ENCODE data around the gene TAMALIN. TPM values are rescaled to one million over a fixed set of nuclear protein-coding genes. Genes with fewer than 3 reads are reported as not detected.

TAMALIN gene
- polyA plus RNA-seq, 1 donor = 16.3 TPM

DNA sequence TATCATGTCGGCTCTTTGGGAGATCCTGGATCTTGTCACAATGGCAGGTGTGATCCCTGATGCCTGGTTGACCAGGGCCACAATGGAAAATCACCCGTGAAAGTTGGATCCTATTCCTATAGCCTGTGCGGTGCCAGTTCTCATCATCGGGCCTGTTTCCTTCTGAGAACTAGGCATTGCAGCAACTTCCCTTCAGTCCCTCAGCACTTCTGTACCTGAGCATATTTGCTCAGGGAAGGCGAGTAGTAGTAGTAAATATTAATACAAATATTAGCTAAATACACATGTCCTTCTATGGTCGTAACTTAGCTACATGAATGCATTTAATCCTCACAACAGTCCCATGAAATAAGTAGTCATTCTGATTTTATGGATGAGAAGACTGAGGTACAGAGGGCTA, 22.1 kb upstream of the TAMALIN start:
- DNase-seq (ENCODE audit: low read depth) = no peak

DNA sequence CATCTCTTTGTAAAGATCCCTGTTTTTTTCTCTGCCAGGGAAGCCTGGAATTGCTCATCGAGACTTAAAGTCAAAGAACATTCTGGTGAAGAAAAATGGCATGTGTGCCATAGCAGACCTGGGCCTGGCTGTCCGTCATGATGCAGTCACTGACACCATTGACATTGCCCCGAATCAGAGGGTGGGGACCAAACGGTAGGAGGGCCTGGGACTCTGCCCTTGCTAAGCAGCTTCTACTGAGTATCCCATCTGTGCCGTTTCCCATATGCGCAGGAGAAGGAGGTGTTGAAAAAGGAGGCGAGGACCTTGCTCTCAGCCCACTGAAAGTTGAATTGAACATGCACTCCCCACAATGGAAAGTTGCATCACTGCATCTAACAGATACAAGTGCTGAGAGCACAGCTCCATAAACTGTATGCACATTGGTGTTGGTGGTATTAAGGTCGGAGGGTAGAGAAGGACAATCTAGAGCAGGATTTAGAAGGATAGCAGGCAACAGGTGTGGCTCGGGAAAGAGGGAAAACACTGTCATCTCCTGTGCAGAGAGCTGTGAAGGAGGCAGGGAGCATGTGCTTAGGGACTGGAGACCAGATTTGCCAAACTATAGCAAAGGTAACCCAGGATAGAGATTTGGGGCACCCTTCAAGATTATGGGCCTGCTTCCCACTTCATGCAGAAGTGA, 21.5 kb upstream of the TAMALIN start:
- DNase-seq (ENCODE audit: low read depth) = no peak

DNA sequence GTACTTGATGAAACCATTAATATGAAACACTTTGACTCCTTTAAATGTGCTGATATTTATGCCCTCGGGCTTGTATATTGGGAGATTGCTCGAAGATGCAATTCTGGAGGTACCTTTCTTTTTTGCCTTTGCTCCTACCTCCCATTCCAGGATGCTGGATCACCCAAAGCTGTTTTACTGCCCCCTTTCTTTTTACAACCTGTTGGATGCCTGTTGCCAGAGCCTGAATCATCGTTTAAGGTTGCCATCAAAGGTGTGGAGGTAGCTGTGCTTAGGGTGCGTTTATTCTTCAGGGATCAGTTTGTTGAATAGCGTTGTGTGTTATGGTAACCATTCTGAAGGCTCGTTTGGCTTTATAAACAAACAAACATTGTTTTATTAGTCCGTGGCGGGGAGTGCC, 19.9 kb upstream of the TAMALIN start:
- no peak for DNase-seq (ENCODE audit: low read depth)

DNA sequence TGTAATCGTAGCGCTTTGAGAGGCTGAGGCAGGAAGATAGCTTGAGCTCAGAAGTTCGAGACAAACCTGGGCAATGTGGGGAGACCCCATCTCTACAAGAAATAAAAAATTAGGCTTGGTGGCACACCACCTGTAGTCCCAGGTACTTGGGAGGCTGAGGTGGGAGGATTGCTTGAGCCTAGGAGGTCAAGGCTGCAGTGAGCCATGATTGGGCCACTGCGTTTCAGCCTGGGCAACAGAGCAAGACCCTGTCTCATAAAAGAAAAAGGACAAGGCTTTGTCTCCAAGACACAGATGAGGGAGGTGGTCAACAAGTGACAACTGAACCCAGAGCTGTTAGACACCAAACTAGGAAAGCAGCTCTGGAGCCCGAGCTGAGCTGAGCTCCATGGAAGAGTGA, 14.5 kb upstream of the TAMALIN start:
- no peak for DNase-seq (ENCODE audit: low read depth)

DNA sequence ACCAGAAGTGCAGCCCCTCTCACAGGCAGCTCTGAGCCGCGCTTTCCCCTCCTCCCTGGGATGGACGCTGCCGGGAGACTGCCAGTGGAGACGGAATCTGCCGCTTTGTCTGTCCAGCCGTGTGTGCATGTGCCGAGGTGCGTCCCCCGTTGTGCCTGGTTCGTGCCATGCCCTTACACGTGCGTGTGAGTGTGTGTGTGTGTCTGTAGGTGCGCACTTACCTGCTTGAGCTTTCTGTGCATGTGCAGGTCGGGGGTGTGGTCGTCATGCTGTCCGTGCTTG, 12.3 kb upstream of the TAMALIN start:
- DNase-seq (ENCODE audit: low read depth) = no peak

DNA sequence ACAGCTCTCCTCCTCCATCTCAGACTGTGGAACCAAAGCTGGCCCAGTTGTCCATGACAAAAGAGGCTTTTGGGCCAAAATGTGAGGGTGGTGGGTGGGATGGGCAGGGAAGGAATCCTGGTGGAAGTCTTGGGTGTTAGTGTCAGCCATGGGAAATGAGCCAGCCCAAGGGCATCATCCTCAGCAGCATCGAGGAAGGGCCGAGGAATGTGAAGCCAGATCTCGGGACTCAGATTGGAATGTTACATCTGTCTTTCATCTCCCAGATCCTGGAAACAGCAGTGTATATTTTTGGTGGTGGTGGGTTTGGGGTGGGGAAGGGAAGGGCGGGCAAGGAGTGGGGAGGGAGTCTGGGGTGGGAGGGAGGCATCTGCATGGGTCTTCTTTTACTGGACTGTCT, 11.8 kb upstream of the TAMALIN start:
- DNase-seq (ENCODE audit: low read depth) = no peak

DNA sequence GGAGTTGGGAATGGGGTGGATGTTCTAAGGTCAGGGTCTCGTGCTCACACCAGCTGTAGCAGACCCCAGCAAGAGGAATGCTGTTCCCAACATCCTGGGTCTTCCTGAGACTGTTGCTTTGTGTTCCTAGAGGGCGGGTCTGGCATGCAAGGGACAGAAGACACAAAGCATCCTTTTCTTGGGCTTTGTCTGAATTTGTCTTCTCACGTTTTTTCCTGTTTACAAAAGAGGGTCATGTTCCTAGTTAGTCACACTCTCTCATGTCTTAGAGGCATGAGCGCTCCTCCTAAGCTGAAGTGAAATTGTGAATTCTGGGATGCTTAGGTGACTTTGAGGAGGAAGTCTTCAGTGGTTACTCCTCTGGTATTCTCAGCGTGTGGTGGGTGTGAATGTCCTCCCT, 9.6 kb upstream of the TAMALIN start:
- DNase-seq (ENCODE audit: low read depth) = no peak

DNA sequence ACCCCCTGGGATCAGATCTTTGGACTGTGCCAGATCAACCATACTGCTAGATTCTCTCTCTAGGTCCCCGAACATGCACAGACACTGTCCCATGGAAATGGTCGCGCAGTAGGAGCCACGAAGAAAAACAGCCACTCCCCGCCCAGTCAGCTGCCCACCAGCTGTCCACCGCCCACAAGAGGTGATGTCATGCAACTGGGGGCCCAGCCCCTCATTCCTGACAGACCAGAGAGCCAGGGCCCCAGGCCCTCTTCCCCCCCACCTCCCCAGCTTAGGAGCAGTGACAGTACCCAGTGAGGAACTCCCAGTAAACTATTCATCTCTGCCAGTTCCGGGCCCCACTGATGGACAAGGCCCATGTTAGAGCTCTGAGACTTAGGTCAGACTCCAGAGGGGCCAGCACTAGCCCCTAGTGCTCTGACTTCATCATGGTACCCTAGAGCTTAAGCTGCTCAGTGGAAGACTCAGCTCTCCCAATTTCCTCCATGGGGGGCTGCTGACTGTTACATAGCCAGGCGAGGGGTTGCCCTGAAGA, 3.7 kb upstream of the TAMALIN start:
- no peak for DNase-seq (ENCODE audit: low read depth)

DNA sequence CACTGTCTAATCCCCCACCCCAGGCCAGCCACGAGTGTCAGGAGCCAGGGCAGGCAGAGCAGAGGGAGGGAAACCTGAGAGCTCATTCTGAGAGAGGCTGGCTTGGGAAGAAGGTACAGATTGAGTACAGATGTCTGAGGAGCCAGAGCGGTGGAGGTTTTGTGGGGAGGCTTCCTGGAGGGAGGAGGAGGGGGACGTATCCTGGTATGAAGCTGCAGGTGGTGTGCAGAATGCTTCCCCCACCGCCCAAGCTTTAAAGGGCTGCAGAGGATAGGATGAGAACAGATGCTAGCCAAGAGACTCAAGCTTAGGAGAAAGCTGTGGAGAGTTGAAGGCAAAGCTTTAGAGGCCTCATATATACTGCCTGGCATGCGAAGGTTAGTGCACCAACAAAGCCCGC, 3.2 kb upstream of the TAMALIN start:
- DNase-seq (ENCODE audit: low read depth) = no peak

DNA sequence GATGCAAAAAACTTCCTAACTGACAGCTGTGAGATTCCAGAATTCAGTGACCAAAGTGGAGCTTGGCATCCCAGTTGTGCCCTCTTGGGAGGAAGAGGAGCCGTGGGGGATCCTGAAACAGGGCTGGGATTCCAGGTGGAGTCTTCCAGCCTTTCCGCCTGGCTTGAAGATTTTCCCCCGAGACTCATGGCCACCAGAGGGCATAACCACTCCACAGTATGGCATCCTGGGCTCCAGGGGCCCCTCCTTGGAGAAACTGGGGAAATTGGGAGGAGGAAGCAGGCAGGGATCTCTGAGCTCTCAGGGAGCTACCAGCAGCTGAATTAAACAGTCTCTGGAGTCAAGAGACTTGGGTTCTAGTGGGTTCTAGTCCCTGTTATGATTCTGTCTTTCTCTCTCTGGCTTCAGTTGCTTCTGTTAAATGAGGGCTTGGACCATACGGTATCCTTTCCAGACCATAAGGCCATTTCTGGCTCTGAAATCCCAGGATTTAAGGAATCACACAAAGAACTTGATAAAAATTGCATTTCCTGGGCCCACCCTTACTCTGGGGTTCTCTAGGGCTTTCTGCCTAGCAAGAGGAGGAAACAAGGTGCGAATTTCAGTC, 2.6 kb upstream of the TAMALIN start:
- DNase-seq (ENCODE audit: low read depth) = no peak

DNA sequence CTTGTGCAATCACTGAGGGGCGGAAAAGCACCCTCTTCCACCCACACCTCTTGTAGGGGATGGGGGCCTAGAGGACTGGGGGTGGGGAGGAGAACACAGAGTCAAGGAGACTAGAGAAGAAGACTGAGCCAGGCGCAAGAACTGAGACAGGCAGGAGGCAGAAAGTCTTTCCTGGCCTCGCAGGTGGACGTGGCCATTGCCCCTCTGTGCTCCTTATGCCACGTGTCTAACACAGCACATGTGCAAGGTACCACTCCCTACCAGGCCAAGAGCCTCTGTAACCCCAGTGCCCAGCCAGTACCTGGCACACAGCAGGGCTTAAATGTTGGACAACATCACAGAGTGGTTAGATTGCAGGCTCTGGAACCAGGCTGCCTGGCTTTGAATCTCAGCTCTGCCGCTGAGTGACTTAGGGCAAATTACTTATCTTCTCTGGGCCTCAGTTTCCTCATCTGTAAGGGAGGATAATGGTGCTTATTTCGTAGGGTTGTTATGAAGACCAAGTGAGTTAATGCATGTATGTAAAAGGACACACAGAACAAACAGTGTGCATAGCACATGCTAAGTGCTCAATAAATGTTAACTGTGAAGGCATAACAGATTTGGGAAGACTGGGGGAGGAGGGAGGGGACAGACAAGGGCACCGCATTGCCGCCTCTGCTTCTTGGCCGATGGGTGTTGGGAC, 1.4 kb upstream of the TAMALIN start:
- no peak for DNase-seq (ENCODE audit: low read depth)

DNA sequence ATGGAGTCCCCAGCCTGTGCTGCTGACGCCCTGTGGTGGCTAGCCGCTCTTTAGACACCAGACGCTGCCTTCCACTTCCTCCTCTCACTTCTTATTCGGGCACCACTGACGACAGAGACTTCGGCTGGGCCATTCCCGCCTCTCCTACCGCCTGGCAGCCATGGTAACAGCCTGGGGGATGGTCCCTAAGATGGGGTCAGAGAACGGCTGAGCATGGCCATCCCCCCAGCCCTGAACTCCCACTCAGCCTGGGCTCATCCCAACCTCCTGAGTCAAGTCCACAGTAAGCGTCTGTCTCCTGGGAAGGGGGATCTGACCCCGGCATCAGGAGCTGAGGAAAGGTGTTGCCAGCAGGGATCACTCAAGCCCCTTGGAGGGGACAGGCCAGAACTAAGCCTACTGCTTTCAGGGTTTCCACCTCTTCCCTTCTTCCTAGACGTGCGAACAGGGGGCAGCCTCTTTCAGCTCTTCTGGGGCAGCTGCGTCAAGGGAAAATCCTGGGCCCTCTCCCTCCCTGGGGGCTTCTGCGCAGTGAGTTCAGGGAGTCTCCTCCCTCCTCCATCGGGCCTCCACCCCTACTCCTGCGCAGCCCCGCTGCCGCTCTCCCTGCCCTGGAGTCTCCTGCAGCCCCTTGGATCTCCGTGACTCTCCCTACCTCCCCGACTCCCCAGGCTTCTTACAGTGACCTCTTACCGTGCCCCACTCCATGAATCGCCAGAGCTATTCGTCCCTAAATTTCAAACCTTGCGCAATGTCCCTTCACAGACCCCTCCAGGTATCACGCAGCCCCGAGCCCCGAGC, 643 bp upstream of the TAMALIN start:
- DNase-seq (ENCODE audit: low read depth) = no peak

DNA sequence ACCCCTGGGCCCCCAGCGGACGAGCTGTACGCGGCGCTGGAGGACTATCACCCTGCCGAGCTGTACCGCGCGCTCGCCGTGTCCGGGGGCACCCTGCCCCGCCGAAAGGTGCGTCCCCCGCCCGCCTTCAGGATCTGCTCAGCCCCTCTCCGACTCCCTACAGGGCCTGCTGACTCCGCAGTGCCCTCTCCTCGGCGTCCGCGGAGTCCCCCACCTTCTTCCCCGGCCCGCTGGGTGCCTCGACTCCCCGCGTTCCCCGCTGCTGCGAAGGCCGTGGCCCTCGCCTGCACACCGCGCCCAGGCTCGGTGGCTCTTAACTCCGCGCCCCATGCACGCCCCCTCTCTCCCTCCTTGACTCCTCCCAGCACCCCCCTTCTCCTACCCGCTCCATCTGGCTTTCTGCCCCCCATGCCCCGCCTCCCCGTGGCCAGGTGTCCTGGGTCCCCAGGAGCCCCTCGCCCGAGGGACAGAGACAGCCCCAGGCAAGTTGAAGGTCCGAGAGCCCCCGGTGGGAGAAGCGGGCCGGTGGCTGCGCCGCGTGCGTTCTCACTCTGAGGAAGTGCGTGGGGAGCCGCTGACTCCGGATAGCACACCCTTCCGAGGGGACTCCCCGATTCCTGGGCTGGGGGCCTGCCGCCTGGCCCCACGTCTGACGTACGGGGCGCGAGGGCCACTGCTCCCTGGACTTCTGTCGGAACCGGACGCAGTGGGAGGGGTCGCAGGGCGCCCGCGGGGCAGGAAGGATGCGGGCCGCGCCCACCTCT, 594 bp downstream of the TAMALIN start:
- no peak for DNase-seq (ENCODE audit: low read depth)

DNA sequence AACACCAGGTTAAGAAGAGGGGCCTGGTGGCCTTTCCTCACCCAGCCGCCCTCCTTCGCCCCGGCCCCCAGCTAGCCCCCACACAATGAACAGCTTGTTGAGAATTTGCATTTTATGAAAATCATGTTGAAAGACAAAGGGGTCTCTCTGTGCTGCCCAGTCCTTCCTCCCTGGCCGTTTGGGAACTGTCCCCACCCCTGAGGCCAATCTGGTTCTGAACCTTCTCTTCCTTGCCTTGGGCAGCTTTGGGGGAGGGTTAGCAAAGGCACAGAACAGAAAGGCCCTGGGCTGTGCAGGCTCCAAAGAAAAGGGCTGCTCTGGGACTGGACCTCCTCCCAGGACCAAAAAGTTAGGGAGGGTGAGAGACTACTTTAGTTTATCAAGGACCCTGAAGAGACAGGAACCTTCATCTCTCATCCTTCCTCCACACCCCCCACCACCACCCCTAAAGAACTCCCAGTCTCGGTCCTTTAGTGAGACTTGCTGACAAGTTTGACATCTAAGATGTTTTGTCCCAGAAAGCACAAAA, 1.3 kb downstream of the TAMALIN start:
- no peak for DNase-seq (ENCODE audit: low read depth)

DNA sequence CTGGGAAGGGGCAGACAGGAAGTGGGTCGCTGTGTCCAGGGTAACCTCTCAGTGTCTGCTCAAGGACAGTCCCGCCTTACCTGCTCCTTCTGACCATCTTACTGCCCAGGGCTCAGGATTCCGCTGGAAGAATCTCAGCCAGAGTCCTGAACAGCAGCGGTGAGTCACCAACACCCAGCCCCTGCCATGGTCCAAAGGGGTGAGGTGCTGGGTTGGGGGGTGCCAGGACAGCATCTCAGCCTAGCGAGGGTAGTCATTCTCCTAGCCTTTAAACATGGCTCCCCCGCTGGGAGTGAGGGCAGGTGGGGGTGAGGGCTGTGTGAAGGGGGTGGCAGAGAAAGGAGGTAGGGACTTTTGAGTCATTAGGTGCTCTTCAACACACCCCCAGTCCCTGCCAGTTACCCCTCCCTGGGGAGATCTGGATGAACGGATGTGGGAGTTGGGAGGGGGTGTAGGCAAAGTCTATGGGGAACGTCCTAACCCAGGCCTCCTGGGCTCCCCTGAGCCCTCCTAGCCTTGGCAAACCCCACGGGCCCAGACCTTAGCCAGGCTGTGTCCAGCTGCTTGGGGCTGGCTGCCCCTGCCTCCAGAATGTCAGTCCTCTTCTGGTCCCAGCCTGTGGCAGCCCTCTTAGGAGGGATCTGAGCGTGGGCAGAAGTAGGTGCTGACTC, 2.5 kb downstream of the TAMALIN start:
- DNase-seq (ENCODE audit: low read depth) = no peak

DNA sequence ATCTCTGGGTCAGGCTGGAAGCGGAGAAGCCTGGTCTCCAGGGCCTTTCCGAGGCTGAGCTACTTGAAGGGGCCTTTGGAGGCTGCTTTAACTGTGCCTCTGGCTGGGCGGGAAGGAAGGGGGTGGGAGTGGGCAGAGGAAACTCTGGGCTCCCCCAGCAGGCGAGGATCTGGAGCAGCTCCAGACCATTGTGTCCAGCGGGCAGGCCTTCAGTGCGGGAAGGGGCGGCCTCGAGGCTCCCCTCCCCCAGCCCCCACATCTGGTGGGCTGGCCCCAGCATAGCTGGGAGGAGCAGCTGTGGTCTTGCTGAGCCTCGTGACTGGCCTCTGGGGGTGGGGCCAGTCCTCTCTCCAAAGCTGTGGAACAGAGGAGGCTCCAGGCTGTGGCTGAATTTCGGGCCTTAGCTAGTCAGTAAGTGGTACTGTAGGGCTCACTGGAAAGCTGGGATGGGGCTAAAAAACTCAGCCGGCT, 3.4 kb downstream of the TAMALIN start:
- DNase-seq (ENCODE audit: low read depth) = peak; percentile 82

DNA sequence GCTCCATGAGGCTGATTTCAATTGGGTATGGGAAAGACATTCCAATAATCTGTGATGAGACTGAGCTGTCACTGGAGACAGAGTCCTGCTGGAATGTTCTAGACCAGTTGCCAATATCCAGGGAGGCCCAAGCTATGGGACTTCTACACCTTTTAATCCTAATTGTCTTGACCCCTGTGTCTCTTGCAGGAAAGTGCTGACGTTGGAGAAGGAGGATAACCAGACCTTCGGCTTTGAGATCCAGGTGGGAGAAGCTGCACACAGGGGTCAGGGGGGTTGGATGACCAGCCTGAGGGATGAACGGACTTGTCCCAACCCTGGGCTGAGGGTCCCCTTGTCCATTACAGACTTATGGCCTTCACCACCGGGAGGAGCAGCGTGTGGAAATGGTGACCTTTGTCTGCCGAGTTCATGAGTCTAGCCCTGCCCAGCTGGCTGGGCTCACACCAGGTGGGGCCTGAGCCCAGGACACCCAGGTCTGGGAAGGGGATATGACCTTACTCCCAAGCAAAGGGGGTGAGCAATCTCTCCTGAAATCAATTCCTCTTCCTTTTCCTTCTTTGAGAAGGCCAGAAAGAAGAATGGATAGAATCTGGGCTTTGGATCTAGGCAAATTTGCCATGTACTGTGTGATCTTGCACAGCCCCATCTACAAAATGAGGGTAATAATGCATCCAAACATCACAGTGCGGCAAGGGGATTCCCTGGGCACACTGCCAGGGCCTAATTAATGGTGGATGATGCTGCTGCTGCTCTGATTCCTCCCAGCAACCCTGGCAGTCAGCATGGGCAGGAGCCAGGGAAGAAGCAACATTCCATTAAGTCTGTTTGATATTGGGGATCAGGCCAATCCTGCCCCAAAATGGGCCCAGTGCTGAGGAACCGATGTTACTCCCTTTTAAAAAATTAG, 4.2 kb downstream of the TAMALIN start:
- no peak for DNase-seq (ENCODE audit: low read depth)

DNA sequence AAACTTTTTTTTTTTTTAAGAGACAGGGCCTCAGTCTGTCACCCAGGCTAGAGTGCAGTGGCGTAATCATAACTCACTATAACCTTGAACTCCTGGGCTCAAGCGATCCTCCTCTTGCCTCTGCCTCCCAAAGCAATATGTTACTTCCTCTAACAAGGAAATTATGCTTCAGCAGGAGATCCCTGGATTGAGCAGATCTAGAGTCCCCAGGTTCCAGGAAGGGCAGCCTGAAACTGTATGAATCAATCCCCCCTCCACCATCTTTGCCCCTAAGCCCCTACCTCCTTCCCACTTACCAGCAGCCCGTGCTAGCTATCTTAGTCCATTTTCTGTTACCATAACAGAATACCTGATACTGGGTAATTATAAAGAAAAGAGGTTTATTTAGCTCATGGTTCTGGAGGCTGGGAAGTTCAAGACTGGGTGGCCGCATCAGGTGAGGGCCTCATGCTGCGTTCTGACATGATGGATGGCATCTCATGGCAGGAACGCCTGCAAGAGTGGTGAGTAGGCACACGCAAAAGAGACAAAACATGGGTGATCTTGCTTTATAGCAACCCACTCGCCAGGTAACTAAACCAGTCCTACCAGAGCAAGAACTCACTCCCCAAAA, 5.0 kb downstream of the TAMALIN start:
- no peak for DNase-seq (ENCODE audit: low read depth)

DNA sequence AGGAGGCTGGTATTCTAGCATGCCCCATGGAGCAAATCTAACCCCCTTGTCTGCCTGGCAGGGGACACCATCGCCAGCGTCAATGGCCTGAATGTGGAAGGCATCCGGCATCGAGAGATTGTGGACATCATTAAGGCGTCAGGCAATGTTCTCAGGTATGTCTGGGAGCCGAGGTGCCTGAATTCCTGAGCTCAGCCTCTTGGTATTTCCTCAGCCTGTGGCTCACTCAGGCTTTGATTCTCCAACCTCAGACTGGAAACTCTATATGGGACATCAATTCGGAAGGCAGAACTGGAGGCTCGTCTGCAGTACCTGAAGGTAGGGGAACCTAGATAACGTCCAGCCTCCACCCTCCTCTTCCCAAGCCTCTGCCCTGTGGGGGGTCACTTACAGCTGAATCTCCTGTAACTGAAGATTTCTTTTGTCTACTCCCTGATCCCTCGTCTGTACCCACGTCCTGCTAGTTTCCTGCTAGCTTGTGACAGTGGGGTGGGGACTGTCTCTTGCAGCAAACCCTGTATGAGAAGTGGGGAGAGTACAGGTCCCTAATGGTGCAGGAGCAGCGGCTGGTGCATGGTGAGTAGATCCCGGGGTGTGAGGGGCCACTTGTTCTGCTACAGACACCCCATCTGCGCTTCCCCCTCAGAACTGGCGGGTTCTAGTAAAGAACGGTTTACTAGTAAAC, 7.0 kb downstream of the TAMALIN start:
- no peak for DNase-seq (ENCODE audit: low read depth)
